ENCODE results near the gene TMEM150C. TPM values are rescaled to one million over a fixed set of nuclear protein-coding genes. Genes with fewer than 3 reads are reported as not detected.

TMEM150C gene
- total RNA-seq, 6 donors from 2014 or later = 2.7 to 6.8 (median 4.9) TPM

- no peak overlapping the region for H3K4me3 ChIP-seq
- no peaks in the 10 kb centered on the region for H3K36me3 ChIP-seq
- H3K4me1 ChIP-seq = no peaks in the 10 kb centered on the region
- DNase-seq = no peak
- WGBS, 2 donors = 85 to 89% methylated on average over 9 of the region's 9 CpGs
- H3K27ac ChIP-seq = no peak overlapping the region
- H3K27me3 ChIP-seq = no peaks in the 10 kb centered on the region
- H3K9me3 ChIP-seq = no peaks in the 10 kb centered on the region
- no peak for ATAC-seq (ENCODE audit: low FRiP score in 2 of 2)
- TF ChIP-seq POLR2A (IDR thresholded peaks at IDR 0.05) (no peak), EP300 (IDR thresholded peaks at IDR 0.05) (no peak), CTCF (IDR thresholded peaks at IDR 0.05) (no peak), POLR2AphosphoS5 (IDR thresholded peaks at IDR 0.05) (no peak)
Measured at GRCh38 chr4:82601242-82602015, 39.6 kb upstream of the TMEM150C start.

- Histone ChIP-seq H3K36me3 (no peaks in the 10 kb centered on the region), H3K4me3 (no peak overlapping the region), H3K9me3 (no peaks in the 10 kb centered on the region), H3K4me1 (no peaks in the 10 kb centered on the region), H3K27ac (no peak overlapping the region), H3K27me3 (no peaks in the 10 kb centered on the region)
- ATAC-seq (ENCODE audit: low FRiP score in 2 of 2) = no peak
- 77 to 83% methylated on average over 4 of the region's 4 CpGs for WGBS, 2 donors
- TF ChIP-seq POLR2AphosphoS5 (IDR thresholded peaks at IDR 0.05) = no peak
- no peak for TF ChIP-seq EP300 (IDR thresholded peaks at IDR 0.05)
- no peak for TF ChIP-seq POLR2A (IDR thresholded peaks at IDR 0.05)
- no peak for TF ChIP-seq CTCF (IDR thresholded peaks at IDR 0.05)
- DNase-seq = no peak
Measured at GRCh38 chr4:82599336-82599735, 37.5 kb upstream of the TMEM150C start.

GRCh38 chr4:82594456-82594855 lies 32.7 kb upstream of the TMEM150C start:
- H3K27me3 ChIP-seq = no peaks in the 10 kb centered on the region
- H3K4me3 ChIP-seq = no peak overlapping the region
- no peaks in the 10 kb centered on the region for H3K9me3 ChIP-seq
- no peak overlapping the region for H3K27ac ChIP-seq
- no peaks in the 10 kb centered on the region for H3K36me3 ChIP-seq
- no peak for TF ChIP-seq POLR2A (IDR thresholded peaks at IDR 0.05)
- TF ChIP-seq POLR2AphosphoS5 (IDR thresholded peaks at IDR 0.05) = no peak
- no peak for TF ChIP-seq EP300 (IDR thresholded peaks at IDR 0.05)
- no peak for TF ChIP-seq CTCF (IDR thresholded peaks at IDR 0.05)
- 74 to 76% methylated on average over 4 of the region's 4 CpGs for WGBS, 2 donors
- no peaks in the 10 kb centered on the region for H3K4me1 ChIP-seq
- DNase-seq (no peak), ATAC-seq (ENCODE audit: low FRiP score in 2 of 2) (no peak)

GRCh38 chr4:82593411-82593810 lies 31.6 kb upstream of the TMEM150C start:
- Histone ChIP-seq H3K4me3 (no peak overlapping the region), H3K9me3 (no peaks in the 10 kb centered on the region), H3K27ac (no peak overlapping the region), H3K36me3 (no peaks in the 10 kb centered on the region), H3K27me3 (no peaks in the 10 kb centered on the region), H3K4me1 (no peaks in the 10 kb centered on the region)
- WGBS, 2 donors = 84 to 85% methylated on average over 5 of the region's 5 CpGs
- DNase-seq = no peak
- no peak for TF ChIP-seq POLR2A (IDR thresholded peaks at IDR 0.05)
- no peak for TF ChIP-seq POLR2AphosphoS5 (IDR thresholded peaks at IDR 0.05)
- no peak for TF ChIP-seq CTCF (IDR thresholded peaks at IDR 0.05)
- TF ChIP-seq EP300 (IDR thresholded peaks at IDR 0.05) = no peak
- ATAC-seq (ENCODE audit: low FRiP score in 2 of 2) = no peak

- Histone ChIP-seq H3K4me3 (no peak overlapping the region), H3K4me1 (no peaks in the 10 kb centered on the region), H3K27me3 (no peaks in the 10 kb centered on the region), H3K27ac (no peak overlapping the region), H3K9me3 (no peaks in the 10 kb centered on the region), H3K36me3 (no peaks in the 10 kb centered on the region)
- DNase-seq (no peak), ATAC-seq (ENCODE audit: low FRiP score in 2 of 2) (no peak)
- no peak for TF ChIP-seq POLR2A (IDR thresholded peaks at IDR 0.05)
- no peak for TF ChIP-seq CTCF (IDR thresholded peaks at IDR 0.05)
- no peak for TF ChIP-seq POLR2AphosphoS5 (IDR thresholded peaks at IDR 0.05)
- no peak for TF ChIP-seq EP300 (IDR thresholded peaks at IDR 0.05)
- WGBS, 2 donors = 94 to 95% methylated on average over 3 of the region's 3 CpGs
Measured at GRCh38 chr4:82592639-82593038, 30.9 kb upstream of the TMEM150C start.
